ENCODE data around the gene SBNO1.

DNA sequence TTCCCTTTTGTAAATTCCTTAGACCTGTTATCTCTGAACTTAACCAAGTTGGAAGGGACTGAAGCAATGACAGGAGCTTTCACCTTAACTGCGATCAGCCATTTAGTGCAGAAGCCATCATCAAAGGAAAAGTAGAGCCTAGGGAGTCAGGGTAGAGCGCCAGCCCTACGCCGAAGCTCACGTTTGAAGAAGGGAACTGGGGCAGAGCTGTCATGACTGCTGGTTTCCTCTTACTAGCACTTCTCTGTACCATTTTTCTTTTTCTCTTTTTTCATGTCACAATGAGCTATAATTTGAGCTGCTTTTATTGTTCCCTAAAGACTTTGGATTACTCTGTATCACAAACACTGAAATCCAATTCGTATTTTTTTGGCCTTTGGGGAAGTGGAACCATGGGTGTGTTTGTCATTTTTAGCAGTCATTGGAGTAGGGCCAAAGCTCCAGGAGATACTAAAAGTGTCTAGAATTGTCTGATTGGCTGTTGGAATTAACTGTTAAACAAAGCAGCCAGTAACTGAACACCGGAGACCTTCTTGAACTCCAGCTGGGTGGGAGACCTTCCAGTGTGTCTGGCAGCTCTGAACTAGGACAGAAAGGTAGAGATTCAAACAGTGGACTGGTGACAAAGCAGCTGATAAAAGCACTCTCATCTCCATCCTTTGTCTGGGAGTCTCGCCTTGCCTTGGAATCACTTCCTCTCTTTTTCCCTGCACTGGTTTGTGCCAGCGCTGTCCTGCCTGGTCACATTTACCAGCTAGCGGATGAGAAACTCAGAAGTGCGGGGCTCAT, 122.3 kb downstream of the SBNO1 start:
- TF ChIP-seq CTCF (IDR thresholded peaks at IDR 0.05): no peak
- TF ChIP-seq POLR2AphosphoS5 (IDR thresholded peaks at IDR 0.05; ENCODE audit: low read depth, low read length): no peak
- no peak for TF ChIP-seq REST (IDR thresholded peaks at IDR 0.05; ENCODE audit: insufficient read depth in 1 of 2, low read depth in 2 of 2, low read length in 1 of 2)
- no peak for TF ChIP-seq SIN3A (IDR thresholded peaks at IDR 0.05; ENCODE audit: borderline replicate concordance, insufficient read depth, low read depth, low read length)

Measured in Panc1 (cell line).